Measurements from ENCODE around the gene PAWR. TPM values are rescaled to one million over a fixed set of nuclear protein-coding genes. Genes with fewer than 3 reads are reported as not detected.

PAWR gene
- total and polyA plus RNA-seq, 2 donors (not counting 3 experiments of a cell fraction or from before 2014, with no cell fraction given): 18.3 to 154 TPM

GRCh38 chr12:79657136-79657535 is 33.6 kb downstream of the PAWR start:
- CTCF ChIA-PET: no interaction called here
- H3K9ac ChIP-seq (replicated peaks; ENCODE audit: extremely low read depth, insufficient read depth, low read length): no peak overlapping the region
- no peak overlapping the region for H3K4me3 ChIP-seq (replicated peaks in 1 of 3; ENCODE audit: insufficient read depth in 1 of 3, low read depth in 1 of 3, low read length in 3 of 3)
- H3K9me1 ChIP-seq (replicated peaks; ENCODE audit: control insufficient read depth, extremely low read depth, insufficient read depth, low read length): no peaks in the 10 kb centered on the region
- H2AFZ ChIP-seq (ENCODE audit: low read depth, low read length): no peak overlapping the region
- H3K79me2 ChIP-seq (ENCODE audit: control insufficient read depth, insufficient read depth, low read length): peaks cover 97% of the 10 kb centered on the region
- peaks cover 4% of the 10 kb centered on the region for H4K20me1 ChIP-seq (replicated peaks; ENCODE audit: control insufficient read depth, extremely low read depth, insufficient read depth, low read length)
- DNase-seq (ENCODE audit: low read depth, low spot score): no peak
- no peaks in the 10 kb centered on the region for H3K36me3 ChIP-seq (ENCODE audit: control insufficient read depth in 2 of 2, extremely low read depth in 1 of 2, insufficient read depth in 2 of 2, low read length in 2 of 2)
- H3K27me3 ChIP-seq (ENCODE audit: control insufficient read depth in 2 of 2, insufficient read depth in 2 of 2, low read length in 2 of 2): no peaks in the 10 kb centered on the region
- POLR2A ChIA-PET: interaction anchor here (1.5 kb wide), 1 partner anchor 11 kb away, joined by 3 read pairs; no protein-coding TSS in a partner anchor
- H3K4me2 ChIP-seq (ENCODE audit: insufficient read depth, low read length): no peak overlapping the region
- H3K4me1 ChIP-seq (ENCODE audit: control insufficient read depth, extremely low read depth, insufficient read depth, low read length): peaks cover 3% of the 10 kb centered on the region
- dilution Hi-C loops (cut with MboI; ENCODE audit: extremely low pct_ligation_motif_present, low sequenced_read_pairs): no loop called here
- intact Hi-C loops (cut with micrococcal nuclease): no loop called here
- no TSS peak for BruUV-seq (replicated peaks)
- TF ChIP-seq CTCF (IDR thresholded peaks at IDR 0.05; ENCODE audit: extremely low read depth in 1 of 2, insufficient read depth in 1 of 2, low read depth in 1 of 2, low read length in 2 of 2): no peak
- no peak for TF ChIP-seq MAX (IDR thresholded peaks at IDR 0.05; ENCODE audit: insufficient read depth, insufficient read length)
- TF ChIP-seq POLR2AphosphoS5 (IDR thresholded peaks at IDR 0.05; ENCODE audit: insufficient read depth, low read depth, low read length): no peak
- no peak for TF ChIP-seq POLR2A (IDR thresholded peaks at IDR 0.05; ENCODE audit: low read depth, low read length)
- no peak for TF ChIP-seq FOS (IDR thresholded peaks at IDR 0.05; ENCODE audit: borderline replicate concordance, insufficient read depth, low read length)
- no peak for TF ChIP-seq JUN (IDR thresholded peaks at IDR 0.05; ENCODE audit: borderline replicate concordance, insufficient read depth, insufficient read length, low read depth)
- no peak for TF ChIP-seq EZH2 (IDR thresholded peaks at IDR 0.05; ENCODE audit: borderline replicate concordance, low read depth, low read length, severe bottlenecking)
- TF ChIP-seq MYC (IDR thresholded peaks at IDR 0.05; ENCODE audit: low read depth, low read length): no peak
- no peak for TF ChIP-seq GATA2 (IDR thresholded peaks at IDR 0.05; ENCODE audit: insufficient read depth, insufficient read length, low read depth, low read length)
- no peak overlapping the region for H3K27ac ChIP-seq (ENCODE audit: insufficient read depth, low read depth, low read length)
- FAIRE-seq: no peak
- H3K9me3 ChIP-seq (replicated peaks; ENCODE audit: control insufficient read depth, insufficient read depth, low read length): no peaks in the 10 kb centered on the region

Data from endothelial cell of umbilical vein (primary cell).